LNCaP clone FGC (cell line): ENCODE results near the gene CABP2.

Source experiments
- DNase-seq: peaks from one replicate; pipeline ENCODE4 v3.0.0-alpha.2; 2011; ENCODE audit warnings: low read depth
- H3K4me3 ChIP-seq: 2 replicates; pipeline ENCODE4 v1.5.1; 2011; ENCODE audit warnings: mild to moderate bottlenecking, low read depth, low read length, control low read depth
- CTCF ChIP-seq: IDR thresholded peaks from 2 replicates; pipeline ENCODE4 v1.5.1; 2012; ENCODE audit warnings: mild to moderate bottlenecking; ENCODE audit not compliant: control insufficient read depth, insufficient read depth; ENCODE audit errors: extremely low read depth

The CABP2 gene

GRCh38 chr11:67507242-67507863 is 15.9 kb downstream of the CABP2 start:
- TF ChIP-seq CTCF, result no peak
- peak overlapping the region; percentile 67 for H3K4me3 ChIP-seq
- peak; percentile 83 for DNase-seq

- no peak for DNase-seq
- H3K4me3 ChIP-seq, result peak overlapping the region; percentile 67
- no peak for TF ChIP-seq CTCF
Observed at GRCh38 chr11:67506426-67507051, 16.7 kb downstream of the CABP2 start.

DNA sequence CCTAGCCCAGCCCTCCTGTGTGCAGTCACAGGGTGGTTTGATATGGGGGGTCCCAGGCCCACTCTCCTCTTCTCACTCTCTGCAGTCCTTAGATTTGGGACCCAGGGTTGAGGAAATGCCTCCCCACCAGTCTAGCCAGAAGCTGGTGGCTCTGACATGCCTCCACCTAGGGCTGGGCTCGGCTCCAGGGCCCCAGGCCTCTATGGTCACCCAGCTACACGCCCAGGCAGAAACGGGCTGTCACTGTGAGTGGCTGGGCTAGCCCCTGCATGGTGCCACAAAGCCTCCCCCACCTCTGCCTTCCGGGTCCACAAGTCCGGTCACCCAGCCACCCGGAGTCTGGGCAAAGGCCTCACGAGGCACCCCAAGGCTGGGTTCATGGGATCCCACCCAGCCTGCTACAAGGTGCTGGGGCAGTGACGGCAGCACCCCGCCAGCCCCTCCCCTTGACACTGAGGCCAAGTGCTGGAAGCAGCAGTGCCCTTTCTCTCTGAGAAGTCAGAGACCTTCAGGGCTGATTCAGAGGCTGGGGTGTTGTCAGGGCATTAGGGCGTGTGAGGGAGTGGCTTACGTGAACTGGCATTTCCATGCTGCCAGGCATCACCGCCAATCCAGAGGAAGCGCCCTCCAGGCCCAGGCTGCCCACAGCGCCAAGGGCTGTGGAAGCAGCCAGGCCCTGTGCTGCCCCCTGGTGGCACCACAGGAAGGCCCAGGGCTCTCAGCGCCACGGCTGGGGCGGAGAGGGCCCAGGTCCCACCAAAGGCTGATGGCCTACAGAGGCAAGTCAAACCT is 17.4 kb downstream of the CABP2 start:
- TF ChIP-seq CTCF, result peak; percentile 98
- peak overlapping the region; percentile 67 for H3K4me3 ChIP-seq

DNA sequence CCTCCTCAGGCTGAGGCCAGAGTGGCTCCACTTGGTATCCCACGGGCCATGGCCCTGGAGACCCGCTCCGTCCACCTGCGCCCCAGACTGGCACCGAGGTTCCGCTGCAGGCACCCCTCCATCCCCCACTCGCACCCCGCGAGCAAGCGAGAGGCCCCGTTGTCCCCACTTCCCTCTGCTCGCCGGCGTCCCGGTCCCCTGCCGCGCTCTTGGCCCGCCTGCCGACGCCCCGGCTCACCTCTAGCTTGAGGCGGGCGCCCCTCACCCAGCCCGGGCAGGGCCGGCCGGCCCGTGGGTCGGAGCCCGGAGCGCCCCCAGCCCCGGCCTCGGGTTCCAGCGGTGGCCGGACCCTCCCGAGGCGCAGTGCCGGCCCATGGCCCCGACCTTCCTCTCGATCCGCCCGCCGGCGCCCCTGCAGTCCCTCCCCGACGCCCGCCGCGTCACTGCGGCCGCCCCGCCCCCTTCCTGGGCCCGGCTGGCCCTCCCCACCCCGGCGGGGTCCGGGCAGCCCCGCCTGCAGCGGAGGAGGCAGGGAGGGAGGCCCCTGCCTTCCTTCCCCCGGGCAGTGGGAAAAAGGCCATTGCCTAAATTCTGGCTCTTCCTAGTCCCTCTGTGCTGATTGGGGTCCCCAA is 18.2 kb downstream of the CABP2 start, which contains the start of gene PITPNM1:
Gene PITPNM1 (minus strand): TSS at position 414 of the 632 bp plus-strand sequence. CDS start 1,183 bp downstream, outside the sequence.
- DNase-seq, result no peak
- TF ChIP-seq CTCF, result no peak
- peak within 1 kb of the TSS; percentile 67 for H3K4me3 ChIP-seq

More for the DNA sequence above, 17.4 kb downstream of the CABP2 start:
- DNase-seq, result peak; percentile 89

- TF ChIP-seq CTCF, result no peak
- peak overlapping the region; percentile 65 for H3K4me3 ChIP-seq
- no peak for DNase-seq
Observed at GRCh38 chr11:67504005-67504949, 19.0 kb downstream of the CABP2 start.
